Prostate gland (tissue), 2 donors: Measurements from ENCODE around the gene IFIT1B.

ENCODE experiments used
- CTCF ChIP-seq, 4 experiments: fragments of 200-600 bp in 2 of 4; fragments of 450-650 bp in 2 of 4; sonication (generic) in 2 of 4; IDR thresholded peaks; 1 replicate in 3 of 4; 2 replicates in 1 of 4; pipeline ENCODE4 v1.5.1; 2016 to 2019; ENCODE audit warnings: antibody characterized with exemption in 4 of 4, mild to moderate bottlenecking in 2 of 4, moderate library complexity in 2 of 4
- POLR2A ChIP-seq: fragments of 450-650 bp; IDR thresholded peaks from one replicate; pipeline ENCODE4 v1.6.1; 2016; ENCODE audit warnings: antibody characterized with exemption, mild to moderate bottlenecking
- POLR2AphosphoS5 ChIP-seq: sonication (generic); formaldehyde crosslinking; IDR thresholded peaks from one replicate; pipeline ENCODE4 v1.6.1; 2017; ENCODE audit warnings: antibody characterized with exemption

DNA sequence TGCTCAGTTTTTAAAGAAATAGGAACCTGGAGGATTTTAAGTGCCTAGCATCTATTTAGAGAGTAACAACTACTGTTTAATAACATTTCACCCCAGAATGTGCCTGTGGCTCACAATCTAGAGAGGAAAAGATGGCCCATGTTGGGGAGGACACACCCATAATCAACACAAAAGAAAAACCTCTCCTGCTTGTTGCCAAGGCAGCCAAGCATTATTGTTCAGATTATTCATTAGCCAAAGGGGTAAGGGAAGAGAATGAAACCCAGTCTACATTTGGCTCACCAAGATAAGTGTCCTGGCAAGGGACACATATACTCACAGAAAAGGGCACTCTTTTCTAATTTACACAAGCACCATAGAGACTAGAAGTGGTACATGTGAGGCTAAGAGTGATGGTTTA lies 17.7 kb upstream of the IFIT1B start:
- TF ChIP-seq CTCF (IDR thresholded peaks at IDR 0.05) (no peak), POLR2A (no peak), POLR2AphosphoS5 (no peak)
